Fibroblast of skin of left quadriceps (primary cell): ENCODE data around the gene UBAP2L.
A peak's percentile ranks its signal among the peaks of the same experiment; 100 is the strongest.
"Not testable (repeated sequence)": the region's sequence is repeated elsewhere in the genome, so short reads cannot be mapped to it uniquely, and the experiment has no call there.

Experiments
- DNase-seq, 2 experiments: peaks; one replicate each; pipeline ENCODE4 v3.0.0-alpha.2; 2013; ENCODE audit warnings: low read depth in 2 of 2

Gene UBAP2L

DNA sequence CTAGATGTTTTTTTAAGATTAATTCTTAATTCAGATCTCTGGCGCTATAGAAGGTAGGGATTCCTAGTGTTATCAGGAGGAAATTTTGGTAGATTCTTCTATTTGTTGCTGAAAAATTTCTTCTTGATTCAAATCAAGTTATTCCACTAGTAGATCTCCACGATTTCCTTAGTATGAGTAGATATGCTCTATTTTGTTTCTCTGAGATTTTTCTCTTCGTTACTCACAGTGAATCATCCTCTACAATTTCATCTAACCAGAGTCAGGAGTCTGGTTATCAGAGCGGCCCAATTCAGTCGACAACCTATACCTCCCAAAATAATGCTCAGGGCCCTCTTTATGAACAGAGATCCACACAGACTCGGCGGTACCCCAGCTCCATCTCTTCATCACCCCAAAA lies 32.9 kb downstream of the UBAP2L start:
- DNase-seq = no peak

DNA sequence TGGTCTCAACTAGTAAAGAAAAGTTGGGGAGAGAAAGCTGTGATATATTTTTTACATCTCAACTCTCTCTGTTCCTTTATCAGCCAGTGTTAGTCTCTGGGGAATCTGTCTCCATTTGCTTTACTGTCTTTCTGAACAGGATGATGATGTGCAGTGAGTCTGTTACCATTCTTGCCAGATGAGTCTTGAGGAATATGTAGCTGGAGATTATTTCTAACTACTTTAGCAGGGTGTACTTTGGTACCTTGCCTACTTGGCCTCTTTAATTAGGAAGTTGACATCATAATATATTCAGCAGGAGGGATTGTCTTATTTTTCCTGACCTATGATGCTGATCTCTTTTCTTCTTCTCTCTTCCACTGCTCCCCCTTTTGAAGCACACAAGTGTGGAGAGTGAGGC lies 35.9 kb downstream of the UBAP2L start:
- no peak for DNase-seq

DNA sequence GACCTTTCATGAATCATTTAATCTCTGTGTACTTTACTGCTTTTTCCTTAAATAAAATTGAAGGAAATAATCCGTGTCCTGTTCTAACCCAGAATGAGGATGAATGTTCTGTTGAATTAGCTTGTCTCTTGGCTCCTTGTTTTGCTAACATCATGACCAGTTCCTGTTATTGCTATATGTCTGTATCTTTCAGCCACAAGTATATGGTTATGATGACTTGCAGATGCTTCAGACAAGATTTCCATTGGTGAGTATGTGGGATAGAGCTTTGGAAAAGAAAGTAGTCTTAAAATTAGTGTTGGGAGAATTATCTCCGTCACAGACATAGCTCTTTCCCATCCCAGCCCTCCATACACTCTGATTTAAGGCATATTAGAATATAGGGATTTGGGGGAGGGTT lies 38.0 kb downstream of the UBAP2L start:
- DNase-seq = no peak

DNA sequence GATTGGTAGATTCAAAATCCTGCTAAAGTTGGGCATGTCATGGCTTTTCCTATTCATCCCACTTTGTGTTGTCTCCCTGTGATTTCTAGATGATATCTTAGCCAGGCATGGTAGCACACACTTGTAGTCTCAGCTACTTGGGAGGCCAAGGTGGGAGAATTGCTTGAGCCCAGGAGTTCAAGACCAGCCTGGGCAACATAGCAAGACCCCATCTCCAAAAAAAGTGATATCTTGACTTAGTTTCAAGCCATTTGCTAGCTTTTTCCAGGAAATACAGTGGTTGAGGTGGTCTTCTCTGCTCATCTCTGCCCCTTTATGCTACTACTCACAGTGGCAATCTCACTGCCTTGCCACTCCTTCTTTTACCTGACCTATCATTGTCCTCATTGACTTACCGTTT lies 39.4 kb downstream of the UBAP2L start:
- no peak for DNase-seq

DNA sequence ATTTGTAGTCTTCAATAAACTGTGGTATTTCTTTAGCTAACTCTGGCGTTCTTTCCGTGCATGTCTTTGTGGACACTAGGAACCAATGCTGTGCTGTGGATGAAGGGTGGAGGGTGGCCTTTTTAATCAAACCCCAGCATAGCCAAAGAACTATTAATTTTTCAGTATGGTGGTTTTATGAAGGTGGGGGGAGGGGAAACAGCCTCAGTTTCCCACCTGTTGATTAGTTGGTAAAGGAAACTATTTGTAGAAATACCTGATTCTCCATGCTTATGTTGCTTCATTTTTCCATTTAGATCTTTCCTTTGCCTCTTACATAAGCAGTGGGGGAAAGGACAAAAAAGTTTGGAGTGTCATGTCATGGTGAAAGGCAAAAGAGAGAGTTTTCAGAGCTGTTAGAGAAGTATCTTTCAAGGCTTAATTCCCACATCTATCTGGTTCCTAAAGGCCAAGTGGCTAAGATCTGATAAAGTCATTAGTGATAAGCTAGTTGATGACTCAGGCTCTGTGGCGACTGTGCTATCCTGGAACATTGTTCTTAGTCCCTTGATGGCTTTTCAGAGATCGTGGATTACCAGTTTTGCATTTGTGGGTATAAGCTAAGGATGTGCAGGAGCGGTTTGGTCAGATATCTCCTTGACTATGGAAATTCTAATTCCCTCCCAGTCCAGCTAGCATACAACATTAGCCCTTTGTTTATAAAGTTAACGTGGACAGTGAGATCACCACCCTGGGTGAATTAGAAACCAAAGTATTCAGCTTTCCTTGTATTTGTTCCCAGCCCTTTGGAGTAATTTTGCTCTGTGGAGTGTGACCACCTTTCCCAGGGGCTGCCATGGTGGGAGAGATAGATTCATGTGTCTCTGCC lies 42.9 kb downstream of the UBAP2L start:
- DNase-seq = no peak

DNA sequence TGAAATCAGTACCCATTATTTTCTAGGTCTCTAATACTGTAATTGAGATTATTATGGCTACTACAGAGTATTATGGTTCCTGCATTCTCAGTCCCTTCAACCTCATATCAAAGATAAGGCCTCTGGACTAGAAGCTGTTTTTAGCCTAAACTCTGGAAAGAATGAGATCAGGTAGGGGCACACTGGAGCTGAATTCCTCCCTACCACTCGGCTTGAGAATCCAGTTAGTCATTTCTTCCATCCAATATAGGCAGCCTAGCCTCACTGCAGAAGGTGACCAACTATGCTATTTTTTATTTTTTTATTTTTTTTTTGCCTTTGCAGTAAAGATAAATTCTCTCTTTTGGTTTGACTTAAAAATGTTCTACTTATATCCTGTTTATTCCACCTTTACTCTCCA lies 43.7 kb downstream of the UBAP2L start:
- no peak for DNase-seq

DNA sequence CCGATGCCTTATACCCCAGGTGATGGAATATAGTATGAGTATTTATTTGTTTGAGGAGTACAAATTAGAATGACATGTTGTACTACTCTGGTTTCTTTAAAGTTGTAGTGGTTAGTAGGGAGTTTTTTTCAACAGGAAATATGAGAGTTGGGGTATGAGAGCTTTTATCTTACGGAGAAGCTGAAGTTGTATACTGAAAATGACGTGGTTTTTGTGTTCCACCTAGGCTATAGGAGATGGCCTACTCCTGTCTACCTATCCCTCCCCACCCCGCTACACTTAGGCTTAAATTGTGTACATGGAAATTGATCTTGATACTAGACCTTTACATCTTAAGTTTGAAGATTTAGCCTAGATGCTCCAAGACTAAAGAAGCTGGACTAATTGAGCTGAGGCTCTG lies 44.8 kb downstream of the UBAP2L start:
- no peak for DNase-seq

DNA sequence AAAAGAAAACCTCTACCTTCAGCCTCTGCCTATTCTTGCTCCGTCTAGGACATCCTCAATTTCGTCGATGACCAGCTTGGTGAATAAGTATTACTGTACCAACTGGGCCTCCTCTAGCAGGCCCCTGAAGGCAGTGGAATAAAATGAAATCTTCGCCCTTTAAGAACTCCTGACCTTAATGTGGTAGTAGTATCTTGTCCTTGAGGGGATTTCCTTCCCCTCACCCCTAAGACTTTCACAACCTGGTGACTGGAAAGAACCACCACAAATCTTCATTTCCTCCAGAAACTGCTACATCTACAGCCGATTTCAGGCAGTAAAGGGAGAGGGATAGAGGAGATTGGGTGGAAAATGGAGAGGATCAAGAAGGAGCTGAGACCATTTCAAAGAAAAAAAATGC lies 50.1 kb downstream of the UBAP2L start:
- no peak for DNase-seq

DNA sequence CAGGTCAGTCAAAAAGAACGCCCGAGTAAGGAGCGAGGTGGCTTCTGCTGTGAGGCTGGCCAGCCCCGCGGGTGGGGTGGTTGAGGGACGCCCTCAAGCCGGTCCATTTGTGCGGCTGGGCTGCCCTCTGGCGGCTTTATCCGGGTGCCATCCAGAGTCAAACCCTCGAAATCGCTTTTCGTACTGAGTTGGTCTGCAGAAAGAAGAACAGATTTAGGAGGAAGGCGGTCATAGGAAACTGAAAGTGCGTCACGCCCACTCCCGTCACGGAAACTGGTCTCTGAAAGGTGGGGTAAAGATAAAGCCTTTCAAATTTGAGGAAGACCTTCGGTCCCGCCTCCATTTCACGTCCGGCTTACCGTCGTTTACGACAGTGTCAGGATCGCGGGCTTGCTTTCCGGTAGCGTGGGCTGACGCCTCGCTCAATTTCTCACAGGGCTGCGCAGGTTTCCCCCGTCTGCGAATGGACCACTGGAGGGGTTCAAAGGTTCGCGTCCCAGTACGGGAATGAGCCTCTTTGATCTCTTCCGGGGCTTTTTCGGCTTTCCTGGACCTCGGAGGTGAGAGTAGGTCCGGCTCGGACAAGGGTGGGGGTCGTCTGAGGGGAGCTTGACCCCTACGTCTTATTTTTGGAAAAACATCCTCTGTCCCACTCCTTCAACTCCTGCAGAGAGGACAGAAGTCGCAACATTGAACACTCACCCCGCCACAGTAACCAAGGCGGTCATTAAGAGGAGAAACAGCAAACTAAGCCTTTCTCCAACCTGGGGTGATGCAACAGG lies 51.7 kb downstream of the UBAP2L start, which contains the start of gene HAX1:
TSS of gene HAX1 (plus strand) at position 413 of the 782 bp plus-strand sequence. CDS start at position 508, 95 bp downstream.
- peak; percentile 90 to 92 for DNase-seq

DNA sequence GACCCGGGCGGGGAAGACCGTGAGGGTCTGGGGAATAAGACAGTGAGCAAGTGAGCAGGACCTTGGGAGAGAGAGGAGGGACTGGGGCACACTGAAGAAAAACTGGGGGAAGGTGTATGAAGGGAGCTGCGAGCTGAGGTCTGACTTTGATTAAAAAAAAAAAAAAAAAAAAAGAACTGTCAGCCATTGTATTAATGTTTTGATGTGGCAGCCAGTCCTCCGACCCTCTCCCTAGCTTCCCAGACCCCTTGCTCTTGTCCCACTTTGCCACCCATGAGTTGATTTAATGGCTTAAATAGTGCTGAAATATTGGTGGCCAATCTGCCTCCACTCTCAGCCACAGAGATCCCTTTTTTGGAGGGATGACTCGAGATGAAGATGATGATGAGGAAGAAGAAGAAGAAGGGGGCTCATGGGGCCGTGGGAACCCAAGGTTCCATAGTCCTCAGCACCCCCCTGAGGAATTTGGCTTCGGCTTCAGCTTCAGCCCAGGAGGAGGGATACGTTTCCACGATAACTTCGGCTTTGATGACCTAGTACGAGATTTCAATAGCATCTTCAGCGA lies 52.3 kb downstream of the UBAP2L start:
- DNase-seq = no peak

DNA sequence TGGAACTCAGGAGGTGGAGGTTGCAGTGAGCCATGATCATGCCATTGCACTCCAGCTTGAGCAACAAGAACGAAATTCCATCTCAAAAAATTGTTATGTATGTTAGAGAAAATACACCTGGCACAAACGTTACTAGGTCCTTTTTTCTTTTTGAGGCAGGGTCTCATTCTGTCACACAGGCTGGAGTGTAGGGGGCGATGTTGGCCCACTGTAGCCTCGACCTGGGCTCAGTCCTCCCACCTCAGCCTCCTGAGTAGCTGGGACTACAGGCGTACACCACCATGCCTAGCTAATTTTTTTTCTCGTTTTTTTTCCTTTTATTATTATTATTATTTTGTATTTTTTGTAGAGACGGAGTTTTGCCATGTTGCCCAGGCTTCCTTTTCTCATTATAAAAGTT lies 56.0 kb downstream of the UBAP2L start:
- DNase-seq = no peak

DNA sequence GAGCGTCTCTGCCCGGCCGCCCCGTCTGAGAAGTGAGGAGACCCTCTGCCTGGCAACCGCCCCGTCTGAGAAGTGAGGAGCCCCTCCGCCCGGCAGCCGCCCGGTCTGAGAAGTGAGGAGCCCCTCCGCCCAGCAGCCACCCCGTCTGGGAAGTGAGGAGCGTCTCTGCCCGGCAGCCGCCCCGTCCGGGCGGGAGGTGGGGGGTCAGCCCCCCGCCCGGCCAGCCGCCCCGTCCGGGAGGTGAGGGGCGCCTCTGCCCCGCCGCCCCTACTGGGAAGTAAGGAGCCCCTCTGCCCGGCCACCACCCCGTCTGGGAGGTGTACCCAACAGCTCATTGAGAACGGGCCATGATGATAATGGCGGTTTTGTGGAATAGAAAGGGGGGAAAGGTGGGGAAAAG lies 66.8 kb downstream of the UBAP2L start:
- DNase-seq = not testable (repeated sequence)

DNA sequence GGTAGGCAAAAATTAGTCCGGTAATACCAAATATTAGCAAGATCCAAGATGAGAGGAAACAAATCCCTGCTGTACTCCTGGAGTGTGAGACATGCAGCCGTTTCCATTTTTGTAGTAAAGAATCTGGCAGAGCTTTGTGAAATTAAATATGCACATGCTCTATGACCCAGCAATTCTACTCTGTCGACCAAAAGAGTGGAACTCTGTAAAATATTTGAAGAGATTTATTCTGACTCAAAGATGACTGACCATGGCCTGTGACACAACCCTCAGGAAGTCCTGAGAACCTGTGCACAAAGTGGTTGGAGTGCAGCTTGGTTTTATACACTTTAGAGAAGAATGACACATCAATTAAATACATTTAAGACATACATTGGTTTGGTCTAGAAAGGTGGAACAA lies 67.9 kb downstream of the UBAP2L start:
- no peak for DNase-seq

DNA sequence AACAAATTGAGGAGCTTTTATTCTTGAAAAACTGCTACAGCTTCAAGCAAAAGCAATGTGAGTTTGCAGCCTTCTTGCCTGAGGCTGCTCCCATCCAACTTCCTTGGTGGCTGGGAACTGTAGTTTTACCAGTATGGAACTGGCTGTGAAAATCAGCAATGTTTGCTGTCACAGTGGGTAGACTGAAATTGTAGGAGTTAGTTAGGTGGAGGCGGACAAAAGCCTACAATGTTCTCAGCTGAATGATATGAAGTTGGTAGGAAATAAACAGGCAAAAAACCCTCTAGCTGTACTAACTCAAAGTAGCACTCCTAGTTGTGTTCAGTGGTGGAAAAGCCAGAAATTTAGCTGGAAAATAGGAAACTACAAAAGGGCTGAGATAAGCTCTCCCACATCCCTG lies 70.2 kb downstream of the UBAP2L start:
- DNase-seq = no peak

DNA sequence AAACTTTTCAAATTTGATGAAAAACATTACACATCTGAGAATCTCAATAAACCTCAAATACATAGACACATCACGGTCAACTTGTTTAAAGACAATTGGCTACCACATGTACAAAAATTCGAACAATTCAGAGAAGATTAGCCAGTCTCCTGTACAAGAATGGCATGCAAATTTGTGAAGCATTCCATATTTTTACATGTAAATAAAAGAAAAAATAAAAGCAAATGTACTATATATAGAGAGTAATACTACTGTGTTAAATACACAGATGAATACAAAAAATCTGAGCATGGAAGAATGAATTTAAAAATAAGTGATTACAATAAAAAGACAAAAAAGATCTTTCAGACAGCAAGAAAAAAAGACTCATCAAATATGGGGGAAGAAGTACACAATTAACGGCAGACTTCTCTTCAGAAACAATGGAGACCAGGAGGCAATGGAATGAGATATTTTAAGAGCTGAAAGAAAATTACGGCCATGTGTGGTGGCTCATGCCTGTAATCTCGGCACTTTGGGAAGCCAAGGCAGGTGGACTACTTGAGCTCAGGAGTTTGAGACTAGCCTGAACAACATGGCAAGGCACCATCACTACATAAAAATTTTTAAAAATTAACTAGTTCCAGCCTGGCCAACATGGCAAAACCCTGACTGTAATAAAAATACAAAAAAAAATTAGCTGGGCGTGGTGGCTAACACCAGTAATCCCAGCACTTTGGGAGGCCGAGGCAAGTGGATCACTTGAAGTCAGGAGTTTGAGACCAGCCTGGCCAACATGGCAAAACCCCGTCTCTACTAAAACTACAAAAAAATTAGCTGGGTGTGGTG lies 74.9 kb downstream of the UBAP2L start:
- no peak for DNase-seq

DNA sequence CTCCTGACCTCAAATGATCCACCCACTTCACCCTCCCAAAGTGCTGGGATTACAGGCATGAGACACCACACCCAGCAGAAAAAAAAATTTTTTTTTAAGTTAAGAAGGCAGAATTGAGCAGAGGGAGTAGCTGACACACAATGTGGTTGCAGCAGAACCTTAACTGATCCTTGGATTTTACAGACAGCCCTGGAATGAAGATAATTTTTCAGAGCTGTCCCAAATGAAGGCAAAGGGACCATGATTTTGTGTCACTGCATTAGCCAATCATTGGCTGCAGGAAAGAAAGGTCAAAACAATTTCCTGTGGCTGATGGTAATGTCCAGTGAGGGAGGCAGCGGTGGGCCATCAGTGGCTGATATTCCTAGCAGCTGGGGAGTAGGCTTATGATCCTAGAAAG lies 80.8 kb downstream of the UBAP2L start:
- no peak for DNase-seq

DNA sequence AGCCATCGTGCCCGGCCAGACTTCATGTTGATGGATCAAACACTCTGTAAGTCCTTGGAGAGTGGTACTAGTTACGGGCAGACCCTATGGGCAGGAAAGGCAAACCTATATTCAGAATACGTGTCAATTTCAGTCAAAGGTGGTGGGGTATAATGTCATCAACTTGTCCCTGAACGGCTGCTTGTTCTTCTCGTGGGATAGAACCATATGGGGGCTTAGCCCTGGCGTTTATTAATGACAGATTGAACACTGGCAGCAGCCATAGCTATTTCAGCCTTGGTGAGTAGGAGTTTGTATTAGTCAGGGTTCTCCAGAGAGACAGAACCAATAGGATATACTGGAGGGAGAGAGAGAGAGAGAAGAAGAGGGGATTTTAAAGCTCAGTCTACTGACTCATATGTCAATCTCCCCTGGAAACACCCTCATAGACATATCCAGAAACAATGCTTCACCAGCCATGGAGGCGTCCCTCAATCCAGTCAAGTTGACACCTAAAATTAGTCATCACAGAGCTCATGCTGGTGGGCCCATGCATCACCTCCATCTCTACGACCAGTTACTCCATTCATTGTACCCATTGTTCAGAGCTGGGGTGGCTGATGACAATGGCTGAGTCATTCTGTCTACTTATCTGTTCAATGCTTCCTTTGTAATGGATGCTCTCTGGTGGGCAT lies 84.0 kb downstream of the UBAP2L start:
- no peak for DNase-seq

DNA sequence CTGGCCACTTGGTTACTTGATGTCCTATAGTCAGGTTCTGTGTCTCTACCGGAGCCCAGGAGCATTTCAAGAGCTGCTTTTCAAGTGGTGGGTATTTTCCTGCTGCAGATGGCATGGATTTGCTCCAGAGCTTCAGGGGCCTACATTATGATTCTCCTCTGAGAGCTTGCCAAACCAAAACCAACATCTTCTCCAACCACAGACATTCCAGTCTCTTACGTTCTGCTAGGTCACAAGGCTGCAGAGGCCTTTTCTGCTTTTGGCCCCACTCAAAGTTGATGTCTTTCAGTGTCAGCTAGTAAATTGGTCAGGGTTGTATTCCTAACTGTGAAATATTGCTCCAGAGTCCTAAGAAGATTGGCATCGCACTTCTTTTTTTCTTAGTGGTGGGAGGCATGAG lies 85.4 kb downstream of the UBAP2L start:
- no peak for DNase-seq

DNA sequence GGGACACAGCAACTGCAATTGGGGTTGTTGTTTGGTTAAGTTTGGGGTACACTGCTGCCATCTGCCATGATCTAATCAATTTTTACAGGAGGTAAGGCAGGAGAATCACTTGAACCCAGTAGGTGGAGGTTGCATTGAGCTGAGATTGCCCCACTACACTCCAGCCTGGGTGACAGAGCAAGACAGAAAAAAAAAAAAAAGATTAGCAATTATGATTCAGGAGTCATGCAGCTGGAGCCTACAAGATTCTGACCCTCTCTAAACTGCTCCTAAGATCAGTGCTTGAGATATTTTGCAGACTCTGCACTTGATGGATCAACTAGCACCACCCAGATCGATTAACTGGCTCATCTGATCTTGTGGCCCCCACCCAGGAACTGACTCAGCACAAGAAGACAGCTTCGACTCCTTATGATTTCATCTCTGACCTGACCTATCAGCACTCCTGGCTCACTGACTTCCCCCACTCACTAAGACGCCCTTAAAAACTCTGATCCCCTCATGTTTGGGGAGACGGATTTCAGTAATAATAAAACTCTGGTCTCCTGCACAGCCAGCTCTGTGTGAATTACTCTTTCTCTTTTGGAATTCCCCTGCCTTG lies 87.0 kb downstream of the UBAP2L start:
- DNase-seq = not testable (repeated sequence)

DNA sequence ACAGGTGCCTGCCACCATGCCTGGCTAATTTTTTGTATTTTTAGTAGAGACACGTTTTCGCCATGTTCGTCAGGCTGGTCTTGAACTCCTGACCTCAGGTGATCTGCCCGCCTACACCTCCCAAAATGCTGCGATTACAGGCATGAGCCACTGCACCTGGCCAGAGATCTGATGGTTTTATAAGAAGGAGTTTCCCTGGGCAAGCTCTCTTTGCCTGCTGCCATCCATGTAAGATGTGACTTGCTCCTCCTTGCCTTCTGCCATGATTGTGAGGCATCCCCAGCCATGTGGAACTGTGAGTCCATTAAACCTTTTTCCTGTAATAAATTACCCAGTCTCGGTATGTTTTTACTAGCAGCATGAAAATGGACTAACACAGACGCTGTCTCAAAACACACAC lies 88.4 kb downstream of the UBAP2L start:
- DNase-seq = not testable (repeated sequence)
